NB4 (cell line): Measurements from ENCODE around the gene TLK1.

ENCODE experiments used
- DNase-seq: peaks from one replicate; pipeline ENCODE4 v3.0.0; 2010; ENCODE audit warnings: low read depth
- H3K4me3 ChIP-seq: one replicate; pipeline ENCODE4 v1.5.1; 2011; ENCODE audit warnings: mild to moderate bottlenecking, low read depth, low read length, moderate library complexity
- MYC ChIP-seq: IDR thresholded peaks from 2 replicates; pipeline ENCODE4 v1.6.1; 2011; ENCODE audit warnings: low read depth, low read length
- POLR2A ChIP-seq: IDR thresholded peaks from 2 replicates; pipeline ENCODE4 v1.6.1; 2011; ENCODE audit warnings: mild to moderate bottlenecking; ENCODE audit not compliant: insufficient read length; ENCODE audit errors: extremely low read depth
- TF ChIP-seq, protein P1 (sequence below): IDR thresholded peaks from one replicate; pipeline ENCODE4 v1.5.1; 2012; ENCODE audit warnings: low read depth, low read length
- TF ChIP-seq, protein P2 (sequence below): IDR thresholded peaks from 2 replicates; pipeline ENCODE4 v1.6.1; 2011; ENCODE audit warnings: low read depth, low read length

The TLK1 gene

DNA sequence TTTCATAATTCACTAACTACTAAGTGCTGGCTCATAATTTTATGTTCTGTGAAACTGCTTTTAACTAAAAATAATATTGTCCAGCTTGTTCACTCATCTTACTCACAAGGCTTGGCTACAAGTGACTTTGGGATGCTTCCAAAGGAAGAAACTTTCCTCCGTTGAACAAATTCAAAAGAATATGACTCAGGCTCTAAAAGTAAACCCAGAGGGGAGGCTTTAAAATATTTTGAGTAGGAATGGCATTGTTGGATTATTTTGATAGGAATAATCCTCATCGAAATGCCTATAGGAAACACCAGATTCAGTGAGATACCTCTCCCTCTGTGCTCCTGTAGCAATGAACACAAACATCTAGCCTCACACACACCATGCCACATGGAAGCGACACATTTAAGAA, 25.2 kb upstream of the TLK1 start:
- TF ChIP-seq, protein P1, sequence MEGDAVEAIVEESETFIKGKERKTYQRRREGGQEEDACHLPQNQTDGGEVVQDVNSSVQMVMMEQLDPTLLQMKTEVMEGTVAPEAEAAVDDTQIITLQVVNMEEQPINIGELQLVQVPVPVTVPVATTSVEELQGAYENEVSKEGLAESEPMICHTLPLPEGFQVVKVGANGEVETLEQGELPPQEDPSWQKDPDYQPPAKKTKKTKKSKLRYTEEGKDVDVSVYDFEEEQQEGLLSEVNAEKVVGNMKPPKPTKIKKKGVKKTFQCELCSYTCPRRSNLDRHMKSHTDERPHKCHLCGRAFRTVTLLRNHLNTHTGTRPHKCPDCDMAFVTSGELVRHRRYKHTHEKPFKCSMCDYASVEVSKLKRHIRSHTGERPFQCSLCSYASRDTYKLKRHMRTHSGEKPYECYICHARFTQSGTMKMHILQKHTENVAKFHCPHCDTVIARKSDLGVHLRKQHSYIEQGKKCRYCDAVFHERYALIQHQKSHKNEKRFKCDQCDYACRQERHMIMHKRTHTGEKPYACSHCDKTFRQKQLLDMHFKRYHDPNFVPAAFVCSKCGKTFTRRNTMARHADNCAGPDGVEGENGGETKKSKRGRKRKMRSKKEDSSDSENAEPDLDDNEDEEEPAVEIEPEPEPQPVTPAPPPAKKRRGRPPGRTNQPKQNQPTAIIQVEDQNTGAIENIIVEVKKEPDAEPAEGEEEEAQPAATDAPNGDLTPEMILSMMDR = no peak
- no peak for TF ChIP-seq POLR2A
- TF ChIP-seq, protein P2, sequence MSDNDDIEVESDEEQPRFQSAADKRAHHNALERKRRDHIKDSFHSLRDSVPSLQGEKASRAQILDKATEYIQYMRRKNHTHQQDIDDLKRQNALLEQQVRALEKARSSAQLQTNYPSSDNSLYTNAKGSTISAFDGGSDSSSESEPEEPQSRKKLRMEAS = no peak
- no peak for TF ChIP-seq MYC
- no peak for DNase-seq
- no peak overlapping the region for H3K4me3 ChIP-seq

DNA sequence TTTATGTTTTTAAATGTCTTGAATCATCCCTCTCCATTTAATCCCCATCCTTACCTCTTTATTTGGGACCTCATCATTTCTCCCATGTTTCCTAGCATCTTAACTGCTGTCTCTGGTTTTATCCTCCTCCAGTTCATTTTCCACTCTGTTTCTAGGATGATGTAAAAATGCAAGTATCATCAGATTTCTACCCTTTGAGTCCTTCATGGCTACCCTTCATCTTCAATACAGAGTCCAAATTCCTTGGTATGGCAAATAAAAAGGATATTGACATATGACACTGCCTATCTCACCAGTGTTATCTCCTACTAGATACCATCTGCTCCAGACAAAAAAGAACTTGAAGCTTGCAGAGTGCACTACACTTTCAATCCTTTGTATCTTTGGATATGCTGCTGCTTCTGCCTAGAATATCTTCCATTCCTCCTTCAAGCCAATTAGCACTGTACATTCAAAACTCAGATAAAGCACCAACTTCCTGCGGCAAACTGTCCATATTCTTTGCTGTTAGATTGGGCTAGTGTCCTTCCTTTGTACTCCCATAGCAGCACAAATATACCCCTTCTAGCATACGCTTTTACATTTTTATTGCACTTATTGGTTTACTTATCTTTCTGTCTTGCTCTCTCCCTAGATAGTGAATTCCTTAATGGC, 24.6 kb upstream of the TLK1 start:
- DNase-seq = no peak
- TF ChIP-seq, protein P1 = no peak
- TF ChIP-seq MYC = no peak
- TF ChIP-seq POLR2A = no peak
- no peak overlapping the region for H3K4me3 ChIP-seq

DNA sequence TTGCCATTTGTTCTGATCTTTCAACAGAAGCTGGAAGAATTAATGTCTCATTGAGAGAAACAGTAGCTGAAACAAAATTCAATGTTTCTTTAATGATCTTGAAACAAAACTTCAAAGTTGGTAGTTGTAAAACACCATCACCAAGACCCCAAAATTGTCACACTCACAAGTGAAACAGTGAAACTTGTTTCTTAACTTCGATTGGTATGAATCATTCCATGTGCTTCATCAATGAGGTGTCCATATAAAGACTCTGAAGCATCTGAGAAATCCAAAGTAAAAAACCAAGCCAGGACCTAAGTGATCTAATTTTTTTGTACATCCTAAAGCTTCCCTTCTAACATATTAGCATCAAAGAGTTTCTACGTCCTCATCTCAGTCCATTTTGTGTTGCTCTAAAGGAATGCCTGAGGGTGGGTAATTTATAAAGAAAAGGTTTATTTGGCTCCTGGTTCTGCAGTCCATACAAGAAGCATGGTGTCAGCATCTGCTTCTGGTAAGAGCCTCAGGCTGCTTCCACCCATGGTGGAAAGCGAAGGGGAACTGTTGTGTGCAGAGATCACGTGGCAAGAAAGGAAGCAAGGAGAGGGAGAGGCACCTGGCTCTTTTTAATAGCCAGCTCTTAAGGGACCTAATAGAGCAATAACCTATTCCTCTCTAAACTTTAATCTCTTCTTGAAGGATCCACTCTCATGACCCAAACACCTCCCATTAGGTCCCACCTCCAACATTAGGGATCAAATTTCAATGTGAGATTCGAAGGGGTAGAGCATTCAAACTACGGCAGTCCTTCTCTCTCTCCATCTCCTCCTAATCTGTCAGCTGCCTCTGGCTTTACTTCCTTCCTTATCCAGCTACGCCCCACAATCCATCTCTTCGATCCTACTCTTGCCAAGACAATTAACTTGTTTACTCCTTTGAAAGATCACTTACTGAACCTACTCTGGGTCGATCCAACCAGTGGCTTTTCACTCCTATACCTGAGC, 20.7 kb upstream of the TLK1 start:
- TF ChIP-seq, protein P2 = no peak
- TF ChIP-seq, protein P1 = no peak
- TF ChIP-seq POLR2A = no peak
- no peak overlapping the region for H3K4me3 ChIP-seq

DNA sequence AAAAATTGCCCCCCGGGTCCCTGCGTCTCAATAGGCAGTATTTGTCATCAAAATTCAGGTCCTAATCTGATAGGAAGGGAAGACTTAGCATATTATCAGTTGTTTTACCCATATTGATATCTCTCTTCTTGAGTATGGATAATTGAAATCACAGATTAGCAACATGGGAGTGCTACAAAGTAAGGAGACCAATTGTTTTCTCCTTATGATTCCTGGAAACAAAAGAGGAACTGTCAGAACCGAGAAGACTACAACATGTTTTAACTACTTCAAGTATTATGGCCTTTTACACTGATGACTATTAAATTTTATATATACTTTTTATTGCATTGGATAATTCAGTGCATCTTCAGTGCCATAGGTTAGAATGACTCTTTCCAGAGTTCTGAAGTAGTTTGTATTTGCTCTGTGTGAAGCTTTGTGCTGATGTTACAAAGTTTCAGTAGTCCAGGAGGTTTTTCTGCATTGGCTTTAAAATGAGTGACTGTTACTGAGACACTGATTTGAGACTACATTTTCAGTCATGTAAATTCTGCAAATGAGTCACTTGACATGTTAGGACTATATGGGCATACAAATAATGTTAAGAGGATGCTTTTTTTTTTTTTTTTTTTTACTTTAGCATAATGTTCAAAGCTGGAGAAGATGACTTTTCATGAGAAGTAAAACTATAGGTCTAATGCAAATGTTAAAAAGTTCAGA, 19.7 kb upstream of the TLK1 start:
- TF ChIP-seq, protein P1 = no peak
- TF ChIP-seq MYC (no peak), POLR2A (no peak)
- TF ChIP-seq, protein P2 = no peak
- no peak overlapping the region for H3K4me3 ChIP-seq
- DNase-seq = no peak

More for the DNA sequence above, 20.7 kb upstream of the TLK1 start:
- DNase-seq = no peak

DNA sequence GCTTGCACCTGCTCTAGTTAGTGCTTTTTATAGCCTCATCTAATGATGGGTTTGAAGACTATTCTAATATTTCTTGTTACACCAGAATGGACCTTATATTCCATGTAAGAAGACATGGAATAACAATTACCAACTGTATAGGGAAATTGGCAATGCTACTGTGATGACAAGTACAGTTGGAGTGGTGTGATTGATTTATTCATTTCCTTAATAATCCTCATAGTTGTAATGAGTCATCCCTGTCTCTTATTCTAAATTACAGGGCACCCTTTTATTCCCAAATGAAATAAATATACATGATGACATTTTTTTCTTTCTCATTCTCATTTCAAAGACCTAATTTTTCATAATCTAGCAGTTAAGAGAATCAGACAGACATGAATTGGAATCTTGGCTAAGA, 18.3 kb upstream of the TLK1 start:
- TF ChIP-seq, protein P1 = no peak
- no peak for DNase-seq
- no peak overlapping the region for H3K4me3 ChIP-seq
